HG03565 (cell line): ENCODE data around the gene WDR70.
A peak's percentile ranks its signal among the peaks of the same experiment; 100 is the strongest.
"Not testable (repeated sequence)": the region's sequence is repeated elsewhere in the genome, so short reads cannot be mapped to it uniquely, and the experiment has no call there.

Experiments used
- ATAC-seq: cut with Tn5 transposase; IDR thresholded peaks from one replicate; pipeline ENCODE4 v1.9.1; 2021; ENCODE audit warnings: mild to moderate bottlenecking, moderate library complexity; ENCODE audit not compliant: unreplicated experiment

WDR70 gene

DNA sequence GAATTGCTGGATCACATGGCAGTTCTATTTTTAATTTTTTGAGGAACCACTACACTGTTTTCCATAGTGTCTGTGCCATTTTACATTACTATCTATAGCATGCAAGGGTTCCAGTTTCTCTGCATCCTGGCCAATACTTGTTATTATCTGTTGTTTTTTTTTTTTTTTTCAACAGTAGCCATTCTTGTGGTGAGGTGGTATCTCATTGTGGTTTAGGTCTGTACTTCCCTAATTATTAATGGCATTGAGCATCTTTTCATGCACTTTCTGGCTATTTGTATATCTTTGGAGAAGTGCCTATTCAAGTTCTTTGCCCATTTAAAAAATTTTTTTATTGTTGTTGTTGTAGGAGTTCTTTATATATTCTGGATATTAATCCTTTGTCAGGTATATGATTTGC lies 363.0 kb downstream of the WDR70 start:
- ATAC-seq, result no peak

DNA sequence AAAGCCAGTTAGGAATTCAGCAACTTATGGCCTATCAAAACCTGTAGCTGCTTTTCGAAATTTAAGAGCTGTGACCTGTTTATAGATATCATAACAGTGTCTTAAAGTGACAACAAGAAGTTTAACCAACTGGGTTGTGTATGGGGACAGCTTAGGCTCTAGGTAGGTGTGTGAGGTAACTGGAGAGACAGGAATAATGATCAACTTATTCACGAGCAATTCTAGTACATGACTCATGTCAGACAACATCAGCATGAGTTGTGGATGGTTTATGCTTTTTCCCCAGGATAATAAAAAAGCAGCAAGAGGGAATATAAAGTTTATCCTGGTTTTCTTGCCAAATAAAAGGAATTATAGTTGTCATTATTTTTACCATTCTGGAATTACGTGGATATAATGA lies 372.1 kb downstream of the WDR70 start:
- no peak for ATAC-seq

- ATAC-seq, result no peak
Measured at GRCh38 chr5:37754976-37755375, 375.9 kb downstream of the WDR70 start.

- ATAC-seq, result no peak
Measured at GRCh38 chr5:37755581-37755980, 376.5 kb downstream of the WDR70 start.

GRCh38 chr5:37756248-37756647 lies 377.1 kb downstream of the WDR70 start:
- ATAC-seq, result no peak

- no peak for ATAC-seq
Measured at GRCh38 chr5:37757980-37758582, 379.0 kb downstream of the WDR70 start.

GRCh38 chr5:37767251-37767650 lies 388.1 kb downstream of the WDR70 start:
- no peak for ATAC-seq

DNA sequence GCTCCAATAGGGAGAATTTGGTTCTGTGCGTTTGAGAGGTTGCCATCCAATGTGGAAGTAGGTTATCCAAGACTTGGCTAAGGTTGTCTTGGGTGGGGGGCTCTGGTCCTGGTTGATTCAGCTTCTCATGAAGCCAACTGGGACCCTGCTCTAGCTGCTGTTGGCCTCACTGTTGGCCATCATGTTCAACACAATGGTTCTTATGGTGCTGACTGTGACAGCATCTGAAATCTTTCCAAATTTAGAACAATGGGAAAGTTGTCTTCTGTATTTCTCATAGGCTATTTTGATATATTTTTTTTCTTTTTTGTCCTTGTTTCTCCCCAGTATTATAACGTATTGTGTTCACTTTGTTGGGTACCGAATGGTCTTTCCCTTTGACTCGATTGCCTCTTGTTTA lies 388.8 kb downstream of the WDR70 start:
- no peak for ATAC-seq

DNA sequence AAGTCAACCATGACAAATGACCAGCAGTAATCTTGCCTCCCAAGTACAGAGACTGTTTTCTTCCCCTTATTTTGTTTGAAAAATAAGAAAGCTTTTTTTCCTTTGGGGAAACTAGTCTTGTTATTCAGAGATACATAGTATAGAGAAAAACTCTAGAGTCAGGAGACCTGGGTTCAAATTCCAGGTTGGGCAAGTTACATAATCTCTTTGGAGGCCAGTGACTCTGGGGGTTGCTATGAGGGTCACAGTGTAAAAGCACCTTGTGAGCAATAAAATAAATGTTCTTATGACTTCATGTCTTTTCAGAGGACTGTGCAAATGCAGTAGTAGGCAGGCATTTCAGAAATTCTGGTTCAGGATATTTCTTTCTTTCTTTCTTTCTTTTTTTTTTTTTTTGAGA lies 389.3 kb downstream of the WDR70 start:
- ATAC-seq, result no peak

DNA sequence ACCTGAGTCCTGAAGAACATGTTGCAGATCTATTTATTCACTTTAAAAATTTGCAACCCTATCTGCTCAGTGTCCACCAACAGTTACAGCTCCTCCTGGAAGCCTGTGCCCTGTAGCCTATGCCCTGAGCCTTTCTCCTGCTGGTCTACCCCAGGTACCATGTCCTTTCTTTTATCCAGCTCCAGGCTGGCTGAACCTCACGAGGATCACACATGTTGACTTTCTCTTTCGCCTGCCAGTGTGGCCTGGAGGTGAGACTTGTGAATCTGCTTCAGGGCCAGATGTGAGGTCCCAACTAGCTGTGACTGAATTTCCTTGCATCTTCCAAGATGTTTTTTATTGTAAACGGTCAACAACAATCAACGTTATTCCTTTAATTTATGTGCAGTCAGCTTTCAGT lies 390.0 kb downstream of the WDR70 start:
- ATAC-seq, result no peak

DNA sequence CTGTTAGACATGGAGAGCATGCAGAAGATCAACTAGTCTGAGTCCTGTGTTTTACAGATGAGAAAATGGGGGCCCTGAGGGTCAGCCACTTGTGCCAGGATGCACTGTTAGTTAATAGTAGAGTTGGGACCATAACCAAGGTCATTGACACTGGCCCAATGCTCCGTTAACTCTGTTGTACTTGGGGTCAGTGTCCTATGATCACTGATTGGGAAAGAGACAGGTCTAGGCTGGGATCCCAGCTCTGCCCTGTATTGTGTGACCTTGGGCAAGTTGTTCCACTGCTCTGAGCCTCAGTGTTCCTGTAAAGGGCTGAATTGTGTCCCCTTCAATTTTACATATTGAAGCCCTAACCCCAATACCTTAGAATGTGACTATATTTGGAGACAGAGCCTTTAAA lies 390.7 kb downstream of the WDR70 start:
- no peak for ATAC-seq

DNA sequence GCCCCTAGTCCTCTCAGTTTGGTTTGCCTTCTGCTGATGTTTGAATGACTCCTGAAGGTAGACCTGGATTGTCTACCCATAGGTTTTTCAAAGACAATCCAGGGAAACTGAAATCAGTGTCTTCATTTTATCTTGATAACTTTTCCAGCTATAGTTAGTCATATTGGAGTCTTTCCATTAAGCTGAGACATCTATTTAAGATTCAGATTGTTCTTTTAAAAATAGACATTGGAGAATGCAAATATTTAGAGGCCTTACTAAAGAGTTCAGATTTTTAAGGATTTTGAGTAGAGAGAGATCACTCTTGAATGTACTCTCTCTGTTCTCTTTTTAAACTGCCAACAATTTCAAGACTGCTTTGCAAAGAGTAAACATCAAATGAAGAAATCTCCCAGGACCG lies 391.7 kb downstream of the WDR70 start:
- ATAC-seq, result no peak

- ATAC-seq, result no peak
Measured at GRCh38 chr5:37771203-37771611, 392.1 kb downstream of the WDR70 start.

GRCh38 chr5:37771731-37772130 lies 392.6 kb downstream of the WDR70 start:
- no peak for ATAC-seq

GRCh38 chr5:37772255-37772654 lies 393.1 kb downstream of the WDR70 start:
- no peak for ATAC-seq

DNA sequence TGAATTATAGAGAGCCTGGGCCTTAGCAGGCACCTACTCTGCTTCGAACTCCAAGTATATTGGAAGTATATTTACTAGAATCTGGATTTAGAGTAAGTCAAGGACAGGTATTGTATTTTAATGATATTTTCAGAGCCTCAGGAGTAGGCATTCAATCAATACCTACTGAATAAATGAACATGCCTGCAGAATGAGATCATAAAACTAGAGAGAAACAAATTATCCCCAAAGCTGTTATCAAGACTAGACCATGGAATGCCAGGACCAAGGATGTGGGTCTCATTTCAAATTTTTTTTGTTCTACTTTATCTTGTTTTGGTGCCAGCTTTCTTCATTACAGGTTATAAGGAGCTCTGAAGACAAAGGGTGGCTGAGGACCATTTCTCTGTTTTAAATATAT lies 394.7 kb downstream of the WDR70 start:
- ATAC-seq, result no peak

DNA sequence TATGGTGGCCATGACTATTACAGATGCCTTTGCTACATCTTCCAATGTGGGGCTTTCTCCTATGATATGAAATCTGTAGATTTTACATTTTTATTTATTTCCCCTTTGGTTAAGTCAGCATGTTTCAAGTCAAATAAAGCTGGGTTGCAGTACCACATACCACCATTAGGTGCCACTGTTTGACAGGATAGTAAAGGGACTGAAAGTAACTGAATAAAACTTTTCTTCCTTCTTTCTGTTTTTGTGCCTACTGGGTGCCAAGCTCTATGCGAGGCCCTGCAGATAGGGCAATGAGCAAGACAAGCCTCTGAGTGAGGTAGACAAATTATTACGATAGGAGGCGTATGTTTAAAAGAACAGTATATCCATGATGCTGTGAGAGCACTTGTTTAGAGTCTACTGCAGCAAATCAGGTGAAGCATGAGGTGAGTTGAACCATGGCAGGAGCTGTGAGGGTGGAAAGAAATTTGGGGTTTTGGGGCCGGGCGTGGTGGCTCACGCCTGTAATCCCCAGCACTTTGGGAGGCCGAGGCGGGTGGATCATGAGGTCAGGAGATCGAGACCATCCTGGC lies 395.9 kb downstream of the WDR70 start:
- ATAC-seq, result no peak

GRCh38 chr5:37776826-37777225 lies 397.7 kb downstream of the WDR70 start:
- no peak for ATAC-seq

DNA sequence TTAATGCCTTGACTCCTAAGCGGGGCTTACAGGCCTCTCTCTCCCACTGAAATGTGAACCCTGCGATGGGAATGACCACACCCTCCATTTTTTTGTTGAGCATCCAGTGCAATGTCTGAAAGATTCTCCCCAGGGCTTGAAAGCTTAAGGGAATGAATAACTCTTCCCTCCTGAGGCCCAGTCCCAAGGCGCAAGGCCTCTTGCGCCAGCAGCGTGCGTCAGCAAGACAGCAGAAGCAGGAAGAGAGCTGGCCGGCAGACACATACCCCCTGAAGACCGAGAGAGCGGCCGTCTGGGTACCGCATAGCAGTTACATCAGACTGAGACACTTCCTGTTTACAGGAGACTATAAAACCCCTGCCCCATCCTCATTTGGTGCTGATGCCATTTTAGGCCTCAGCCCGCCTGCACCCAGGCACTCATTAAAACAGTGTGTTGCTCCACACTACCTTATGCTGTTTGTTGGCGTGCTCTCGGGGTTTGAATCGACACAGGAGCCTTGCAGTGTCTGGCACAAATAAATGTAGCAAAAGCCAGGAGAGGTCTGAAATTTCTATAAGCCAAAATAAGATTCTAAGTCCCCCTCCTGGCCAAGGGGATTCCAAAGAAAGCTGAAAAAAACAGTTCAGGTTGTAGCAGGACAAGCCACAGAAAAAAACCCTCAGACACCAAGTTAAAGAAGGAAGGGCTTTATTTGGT lies 398.5 kb downstream of the WDR70 start:
- ATAC-seq, result no peak

- ATAC-seq, result not testable (repeated sequence)
Measured at GRCh38 chr5:37781409-37781808, 402.3 kb downstream of the WDR70 start.

DNA sequence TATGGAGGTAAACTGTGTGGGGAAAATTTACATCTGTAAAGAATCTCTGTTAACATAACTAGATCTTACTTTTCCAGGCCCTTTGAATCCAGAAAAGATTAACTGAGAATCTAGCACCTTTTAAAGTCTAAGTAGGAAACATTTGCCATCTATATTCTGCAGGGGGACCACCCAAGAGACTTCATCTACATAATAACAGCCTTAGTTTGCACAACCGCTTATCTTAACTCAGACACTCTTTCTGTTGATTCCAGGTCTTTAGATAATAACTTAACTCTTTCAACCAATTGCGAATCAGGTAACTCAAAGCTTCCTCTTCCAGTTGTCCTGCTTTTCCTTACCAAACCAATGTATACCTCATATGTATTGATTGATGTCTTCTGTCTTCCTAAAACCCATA lies 407.3 kb downstream of the WDR70 start:
- ATAC-seq, result no peak

- peak; percentile 53 for ATAC-seq
Measured at GRCh38 chr5:37786862-37787519, 407.9 kb downstream of the WDR70 start.
